HG03354 (cell line): ENCODE measurements around the gene NUTM2B.
"Not testable (repeated sequence)": the region's sequence is repeated elsewhere in the genome, so short reads cannot be mapped to it uniquely, and the experiment has no call there.

Experiments
- ATAC-seq: cut with Tn5 transposase; IDR thresholded peaks from one replicate; pipeline ENCODE4 v1.9.1; 2021; ENCODE audit warnings: mild to moderate bottlenecking; ENCODE audit not compliant: unreplicated experiment, poor library complexity, severe bottlenecking

NUTM2B gene

DNA sequence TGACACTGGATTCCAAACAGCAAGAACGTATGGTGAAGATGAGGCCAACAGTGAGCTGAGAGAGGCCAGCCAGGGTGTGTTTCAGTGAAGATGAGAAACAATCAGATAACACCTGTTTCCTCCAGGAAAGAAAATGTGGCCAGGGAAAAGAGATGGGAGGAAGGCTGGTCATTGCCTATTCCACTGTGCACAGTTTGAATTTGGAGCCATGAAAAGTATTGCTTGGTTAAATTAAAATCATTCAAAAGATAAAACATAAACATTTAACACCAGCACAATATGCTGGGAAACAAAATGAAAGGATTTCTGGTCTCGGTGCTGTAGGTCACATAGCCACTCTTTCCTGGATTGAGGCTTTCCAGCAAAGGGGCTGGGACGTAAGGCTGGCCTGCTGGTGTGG lies at the start of gene NUTM2B:
NUTM2B (plus strand) TSS at position 301 of the 400 bp plus-strand sequence. CDS start 383 bp downstream, outside the sequence.
- not testable (repeated sequence) for ATAC-seq

DNA sequence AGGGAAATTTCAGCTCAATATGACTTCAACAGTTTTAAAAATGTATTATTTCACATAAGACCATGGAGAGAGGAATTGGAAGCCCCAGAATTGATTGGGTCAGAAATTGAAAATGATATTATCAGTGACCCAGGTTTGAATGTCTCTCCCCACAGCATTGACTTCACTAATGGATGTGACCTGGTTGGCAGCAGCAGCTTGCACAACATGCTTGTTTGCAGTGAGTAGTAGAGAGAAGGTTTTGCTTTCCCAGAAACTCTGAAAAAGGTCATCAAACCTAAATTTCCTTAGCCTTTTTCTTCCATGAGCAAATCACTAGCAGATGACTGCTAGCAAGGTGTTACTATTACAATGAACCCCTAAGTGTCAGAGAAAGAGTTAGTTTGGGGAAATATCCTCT lies 39.7 kb upstream of the NUTM2B start:
- not testable (repeated sequence) for ATAC-seq

DNA sequence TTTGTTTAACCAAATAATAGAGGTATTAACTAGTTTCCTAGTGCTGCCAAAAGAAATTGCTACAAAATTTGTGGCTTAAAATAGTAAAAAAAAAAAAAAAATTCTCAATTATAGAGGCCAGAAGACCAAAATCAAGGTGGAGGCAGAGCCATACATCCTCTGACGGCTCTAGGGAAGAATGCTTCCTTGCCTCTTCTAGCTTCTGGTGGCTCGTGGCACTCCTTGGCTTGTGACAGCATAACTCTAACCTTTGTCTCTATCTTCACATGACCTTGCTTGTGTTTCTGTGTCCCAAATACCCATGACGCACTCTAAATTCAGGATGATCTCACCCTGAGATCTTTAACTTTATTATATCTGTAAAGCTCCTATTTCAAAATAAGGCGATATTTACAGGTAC lies 38.3 kb upstream of the NUTM2B start:
- not testable (repeated sequence) for ATAC-seq

GRCh38 chr10:79669248-79669788 lies 33.7 kb upstream of the NUTM2B start:
- ATAC-seq, result not testable (repeated sequence)

- ATAC-seq, result not testable (repeated sequence)
Observed at GRCh38 chr10:79674878-79675277, 28.1 kb upstream of the NUTM2B start.

DNA sequence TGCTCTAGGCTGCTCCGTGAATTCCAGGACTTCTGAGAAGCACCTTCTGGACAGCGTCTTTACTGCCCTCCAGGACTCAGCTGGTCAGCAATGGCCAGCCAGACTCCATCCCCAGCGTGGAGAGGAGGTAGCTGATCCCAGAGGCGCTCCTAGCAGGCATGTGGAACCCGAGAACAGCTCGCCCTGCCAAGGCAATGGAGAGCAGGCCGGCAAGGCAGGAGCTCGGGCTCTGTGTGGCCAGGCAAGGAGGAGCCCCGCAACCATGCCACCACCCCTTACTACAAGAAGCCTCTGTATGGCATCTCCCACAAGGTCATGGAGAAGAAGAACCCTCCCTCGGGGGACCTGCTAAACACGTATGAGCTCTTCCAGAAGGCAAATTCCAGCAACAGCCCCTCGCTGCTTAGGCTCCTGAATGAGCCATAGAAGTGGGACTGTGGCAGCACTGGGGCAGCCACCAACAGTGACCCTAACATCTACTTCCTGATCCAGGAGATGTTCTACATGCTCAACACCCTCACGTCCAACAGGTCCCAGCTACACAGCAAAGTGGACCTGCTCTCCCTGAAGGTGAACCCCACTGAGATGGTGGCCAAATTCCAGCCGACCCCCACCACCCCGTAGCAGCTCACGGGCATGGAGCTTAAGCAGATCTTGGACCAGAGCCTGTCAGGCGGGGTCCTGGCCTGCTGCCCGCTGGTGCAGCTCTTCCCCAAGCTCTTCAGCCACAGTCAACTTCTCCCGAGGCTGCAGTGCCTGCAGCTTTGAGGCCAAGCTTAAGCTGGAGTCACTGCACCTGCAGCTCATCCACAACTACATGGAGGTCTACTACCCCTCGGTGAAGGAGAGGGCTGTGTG lies 19.8 kb upstream of the NUTM2B start:
- not testable (repeated sequence) for ATAC-seq

DNA sequence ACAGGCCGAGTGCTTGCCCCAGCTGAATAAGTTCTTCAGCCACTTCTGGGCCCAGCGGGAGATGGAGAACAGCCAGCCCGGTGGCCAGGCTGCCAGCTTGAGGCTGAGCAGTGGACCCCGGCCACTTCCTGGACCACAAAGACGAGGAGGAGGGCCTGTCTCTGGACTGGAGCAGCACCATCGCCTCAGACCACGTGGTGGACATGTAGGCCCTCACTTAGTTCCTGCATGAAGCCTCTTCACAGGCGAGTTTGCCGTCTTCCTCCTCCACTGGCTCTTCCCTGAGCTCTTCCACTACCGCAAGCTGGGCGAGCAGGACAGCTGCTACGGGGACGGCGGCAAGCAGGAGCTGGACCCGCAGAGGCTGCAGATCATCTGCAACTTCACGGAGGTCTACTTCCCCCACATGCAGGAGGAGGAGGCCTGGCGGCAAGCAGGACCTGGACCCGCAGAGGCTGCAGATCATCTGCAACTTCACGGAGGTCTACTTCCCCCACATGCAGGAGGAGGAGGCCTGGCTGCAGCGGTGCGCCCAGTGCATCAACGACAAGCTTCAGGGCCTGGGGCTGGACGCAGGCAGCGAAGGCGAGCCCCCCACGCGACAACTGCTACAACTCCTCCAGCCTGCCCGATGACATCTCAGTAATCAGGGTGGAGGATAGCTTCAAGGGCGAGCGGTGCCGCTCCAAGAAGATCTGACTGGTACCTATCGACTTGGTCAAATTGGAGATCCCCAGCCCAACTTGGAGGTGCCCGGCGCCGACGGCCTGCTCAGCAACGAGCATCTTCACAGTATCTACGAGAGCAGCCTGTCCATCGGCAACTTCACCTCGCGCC lies 18.9 kb upstream of the NUTM2B start:
- not testable (repeated sequence) for ATAC-seq

- ATAC-seq, result peak; percentile 93
Observed at GRCh38 chr10:79685044-79685685, 17.9 kb upstream of the NUTM2B start.

DNA sequence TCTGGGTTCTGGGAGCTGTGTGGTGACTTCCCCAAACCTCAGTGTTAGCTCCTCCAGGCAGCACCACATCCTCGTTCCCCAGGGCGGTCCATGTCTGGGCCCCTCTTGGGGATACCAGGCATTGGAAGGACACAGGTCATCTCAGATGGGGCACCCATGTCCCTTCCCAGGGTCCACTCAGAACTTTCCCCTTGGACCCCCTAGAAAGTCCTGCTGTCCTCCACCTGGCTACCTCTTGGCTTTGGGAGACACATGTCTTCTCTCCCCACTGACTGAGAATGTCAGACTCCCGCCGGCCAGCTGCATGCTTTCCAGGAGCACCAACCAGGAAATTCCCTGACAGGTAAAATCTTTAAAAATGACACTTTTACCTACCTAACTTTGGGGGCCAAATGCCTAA lies 16.4 kb upstream of the NUTM2B start:
- ATAC-seq, result not testable (repeated sequence)

- ATAC-seq, result not testable (repeated sequence)
Observed at GRCh38 chr10:79687406-79688150, 15.4 kb upstream of the NUTM2B start.

DNA sequence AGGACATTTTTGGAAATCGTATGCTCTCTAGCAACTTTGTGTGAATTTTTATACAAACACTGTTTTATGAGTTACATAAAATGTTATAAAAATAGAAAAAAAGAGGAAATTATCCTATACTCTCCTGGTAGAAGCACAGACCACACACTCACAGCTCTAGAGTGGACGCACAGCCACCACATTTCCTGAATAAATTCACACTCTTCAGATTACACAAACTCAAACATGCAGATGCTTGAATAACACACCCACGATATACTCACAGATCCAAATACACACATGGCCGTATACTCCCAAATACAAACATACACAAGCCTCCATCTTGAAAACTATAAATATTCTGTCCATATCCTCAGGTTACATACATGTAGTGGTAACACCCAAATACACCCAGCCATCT lies 14.2 kb upstream of the NUTM2B start:
- ATAC-seq, result not testable (repeated sequence)

GRCh38 chr10:79696596-79696995 lies 6.4 kb upstream of the NUTM2B start:
- not testable (repeated sequence) for ATAC-seq

GRCh38 chr10:79697141-79697540 lies 5.9 kb upstream of the NUTM2B start:
- not testable (repeated sequence) for ATAC-seq

DNA sequence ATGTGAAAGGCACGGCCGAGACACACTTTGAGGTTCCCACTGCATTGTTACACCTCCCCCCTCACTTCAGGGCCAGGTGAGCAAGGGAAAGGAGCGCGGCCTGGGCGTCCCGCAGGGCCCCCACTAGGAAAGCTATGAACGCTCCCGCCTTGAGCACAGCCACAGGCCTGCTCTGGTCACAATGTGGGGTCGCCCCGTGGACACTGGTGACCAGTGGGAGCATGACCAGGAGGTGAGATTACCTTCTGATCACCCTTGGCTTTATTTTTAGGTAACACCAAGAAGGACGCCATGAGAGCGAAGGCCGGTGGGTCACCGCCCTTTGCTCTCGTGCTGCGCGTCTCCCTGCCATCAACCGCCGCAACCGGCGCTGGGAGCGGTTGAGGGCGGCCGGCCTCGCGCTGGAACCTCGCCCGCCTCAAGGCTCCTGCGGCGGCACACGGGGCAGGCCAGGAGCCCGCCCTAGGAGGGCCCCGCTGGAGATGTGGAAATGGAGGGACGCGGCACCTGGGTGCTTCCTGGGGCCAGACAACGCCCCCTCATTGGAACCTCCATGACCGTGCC lies 2.6 kb upstream of the NUTM2B start:
- ATAC-seq, result not testable (repeated sequence)

DNA sequence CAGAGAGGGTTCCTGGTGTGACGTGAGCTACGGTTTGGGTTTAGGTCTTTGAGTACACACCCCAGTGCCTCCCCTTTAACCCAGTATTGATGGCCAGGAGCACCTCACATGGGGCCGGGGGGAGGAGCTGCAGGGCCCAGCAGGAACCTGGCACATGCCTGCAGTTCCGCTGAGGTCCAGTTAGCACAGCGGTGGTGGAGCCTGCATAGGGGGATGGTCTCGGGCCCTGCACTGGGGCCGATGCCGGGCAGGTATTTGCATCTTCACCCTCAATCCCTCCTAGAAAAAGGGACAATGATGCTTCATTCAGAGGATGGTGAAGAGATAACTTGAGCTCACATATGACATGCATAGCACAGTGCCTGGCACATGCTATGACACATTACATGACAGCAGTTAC lies 4.0 kb downstream of the NUTM2B start:
- ATAC-seq, result not testable (repeated sequence)

GRCh38 chr10:79714976-79715375 lies 11.9 kb downstream of the NUTM2B start:
- ATAC-seq, result not testable (repeated sequence)

GRCh38 chr10:79716917-79717579 lies 14.0 kb downstream of the NUTM2B start:
- not testable (repeated sequence) for ATAC-seq

- ATAC-seq, result not testable (repeated sequence)
Observed at GRCh38 chr10:79720000-79720399, 17.0 kb downstream of the NUTM2B start.
